A673 (cell line): ENCODE measurements around the gene TRMT10B.
"Not testable (repeated sequence)": the region's sequence is repeated elsewhere in the genome, so short reads cannot be mapped to it uniquely, and the experiment has no call there.

ENCODE experiments used
- CTCF ChIP-seq: fragments of 300-800, 200-600 bp; sonication (generic); conservative IDR thresholded peaks from 2 replicates; pipeline ENCODE4 v1.5.1; 2017; ENCODE audit warnings: low read depth, mild to moderate bottlenecking, antibody characterized with exemption, low read length, moderate library complexity, mixed read lengths
- EZH2 ChIP-seq: fragments of 200-600 bp; sonication (generic); IDR thresholded peaks from 2 replicates; pipeline ENCODE4 v1.6.1; 2017; ENCODE audit warnings: borderline replicate concordance, low read depth, mild to moderate bottlenecking, mixed read lengths, antibody characterized with exemption, low read length; ENCODE audit not compliant: poor library complexity, severe bottlenecking

DNA sequence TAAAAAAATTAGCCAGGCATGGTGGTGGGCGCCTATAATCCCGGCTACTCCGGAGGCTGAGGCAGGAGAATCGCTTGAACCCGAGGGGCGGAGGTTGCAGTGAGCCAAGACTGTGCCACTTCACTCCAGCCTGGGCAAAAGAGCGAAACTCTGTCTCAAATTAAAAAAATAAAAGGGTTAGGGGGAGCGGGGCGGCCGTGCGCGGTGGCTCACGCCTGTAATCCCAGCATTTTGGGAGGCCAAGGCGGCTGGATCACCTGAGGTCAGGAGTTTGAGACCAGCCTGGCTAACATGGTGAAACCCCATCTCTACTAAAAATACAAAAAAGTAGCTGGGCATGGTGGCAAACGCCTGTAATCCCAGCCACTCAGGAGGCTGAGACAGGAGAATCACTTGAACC lies 56.1 kb downstream of the TRMT10B start:
- not testable (repeated sequence) for TF ChIP-seq CTCF, EZH2
